NCI-H526 treated with DMSO at 0.1 percent for 48 hours (cell line): ENCODE results near the gene SLC35A4.
"Not testable (repeated sequence)": the region's sequence is repeated elsewhere in the genome, so short reads cannot be mapped to it uniquely, and the experiment has no call there.

Experiments
- DNase-seq: peaks from one replicate; lab custom pipeline; 2025; lab: John Stamatoyannopoulos, UW

The SLC35A4 gene

GRCh38 chr5:140590861-140591260 is 26.2 kb downstream of the SLC35A4 start:
- DNase-seq = no peak

GRCh38 chr5:140591747-140592372 is 27.2 kb downstream of the SLC35A4 start:
- DNase-seq = no peak

GRCh38 chr5:140593070-140593469 is 28.4 kb downstream of the SLC35A4 start:
- not testable (repeated sequence) for DNase-seq

- DNase-seq = no peak
Observed at GRCh38 chr5:140594169-140594568, 29.5 kb downstream of the SLC35A4 start.

- DNase-seq = no peak
Observed at GRCh38 chr5:140595538-140596300, 31.1 kb downstream of the SLC35A4 start.

- DNase-seq = no peak
Observed at GRCh38 chr5:140596321-140596741, 31.7 kb downstream of the SLC35A4 start.

- DNase-seq = no peak
Observed at GRCh38 chr5:140598836-140599235, 34.2 kb downstream of the SLC35A4 start.

GRCh38 chr5:140600096-140600495 is 35.5 kb downstream of the SLC35A4 start:
- no peak for DNase-seq

GRCh38 chr5:140602147-140602546 is 37.5 kb downstream of the SLC35A4 start:
- no peak for DNase-seq

- not testable (repeated sequence) for DNase-seq
Observed at GRCh38 chr5:140603446-140603698, 38.7 kb downstream of the SLC35A4 start.

GRCh38 chr5:140603734-140604133 is 39.1 kb downstream of the SLC35A4 start:
- DNase-seq = no peak

- DNase-seq = no peak
Observed at GRCh38 chr5:140605879-140606278, 41.3 kb downstream of the SLC35A4 start.

- DNase-seq = no peak
Observed at GRCh38 chr5:140607031-140607430, 42.4 kb downstream of the SLC35A4 start.

- no peak for DNase-seq
Observed at GRCh38 chr5:140608722-140609121, 44.1 kb downstream of the SLC35A4 start.

- no peak for DNase-seq
Observed at GRCh38 chr5:140609126-140609525, 44.5 kb downstream of the SLC35A4 start.

GRCh38 chr5:140611020-140611521 is 46.4 kb downstream of the SLC35A4 start:
- no peak for DNase-seq
